GM12875 (cell line): ENCODE measurements around the gene PPM1N.

ENCODE experiments used
- H3K4me3 ChIP-seq: one replicate; pipeline ENCODE4 v1.5.1; 2011; ENCODE audit warnings: low read depth, low read length, control low read depth
- CTCF ChIP-seq: IDR thresholded peaks from 2 replicates; pipeline ENCODE4 v1.5.1; 2011; ENCODE audit warnings: low read depth, mild to moderate bottlenecking, control low read depth, inconsistent platforms, low read length, moderate library complexity, borderline replicate concordance; ENCODE audit not compliant: insufficient read depth

Gene PPM1N

GRCh38 chr19:45467115-45467455 is 31.2 kb upstream of the PPM1N start:
- no peak for TF ChIP-seq CTCF
- H3K4me3 ChIP-seq, result peak overlapping the region; percentile 46

GRCh38 chr19:45467456-45468158 is 30.6 kb upstream of the PPM1N start, which contains the start of gene FOSB:
Gene FOSB, plus strand, starts transcription at chr19:45467996. Its CDS starts 591 bp downstream, at chr19:45468587.
- no peak for TF ChIP-seq CTCF
- peak within 1 kb of the TSS; percentile 88 for H3K4me3 ChIP-seq

- peak overlapping the region; percentile 88 for H3K4me3 ChIP-seq
- TF ChIP-seq CTCF, result no peak
These were observed 30.0 kb upstream of the PPM1N start for GRCh38 chr19:45468159-45468651.

GRCh38 chr19:45468803-45469131 is 29.5 kb upstream of the PPM1N start:
- TF ChIP-seq CTCF, result no peak
- peak overlapping the region; percentile 88 for H3K4me3 ChIP-seq

- H3K4me3 ChIP-seq, result peak overlapping the region; percentile 88
- TF ChIP-seq CTCF, result no peak
These were observed 28.9 kb upstream of the PPM1N start for GRCh38 chr19:45469132-45469944.

- H3K4me3 ChIP-seq, result peak overlapping the region; percentile 57
- TF ChIP-seq CTCF, result no peak
These were observed 28.1 kb upstream of the PPM1N start for GRCh38 chr19:45469945-45470761.

- TF ChIP-seq CTCF, result no peak
These were observed 27.5 kb upstream of the PPM1N start for GRCh38 chr19:45470762-45471081.

More at GRCh38 chr19:45470762-45471081, 27.5 kb upstream of the PPM1N start:
- H3K4me3 ChIP-seq, result no peak overlapping the region
